IMR-90 (cell line): ENCODE data around the gene RGS12. TPM values are rescaled to one million over a fixed set of nuclear protein-coding genes. Genes with fewer than 3 reads are reported as not detected.

Experiments
- ATAC-seq: fragments of 200-7000 bp; cut with Tn5 transposase; 2 replicates; pipeline ENCODE4 v1.9.1; 2020; ENCODE audit warnings: low read depth, mild to moderate bottlenecking, moderate library complexity
- BruUV-seq: library from RNA; stranded (reverse); fragments of 400-500 nt; replicated peaks from 2 replicates; lab custom pipeline; 2021; lab: Mats Ljungman, UMichigan
- CTCF ChIA-PET: fragments of 300-600 bp; formaldehyde crosslinking; extraction: SDS; loops from one replicate; lab custom pipeline; 2021; ENCODE audit warnings: antibody characterized with exemption; lab: Yijun Ruan, JAX
- POLR2A ChIA-PET: fragments of 300-600 bp; sonication (Branson Sonifier 250); formaldehyde crosslinking; loops from one replicate; lab custom pipeline; 2022; ENCODE audit warnings: antibody characterized with exemption; ENCODE audit not compliant: unreplicated experiment; lab: Charles Lee
- DNase-seq: peaks from one replicate; pipeline ENCODE4 v3.0.0; 2013
- H2AFZ ChIP-seq: replicated peaks from 2 replicates; pipeline ENCODE3; 2013; ENCODE audit warnings: low read length, mild to moderate bottlenecking; ENCODE audit not compliant: poor library complexity
- H2AK5ac ChIP-seq: 2 replicates; pipeline ENCODE4 v1.6.1; 2013; ENCODE audit warnings: low read depth, low read length, inconsistent platforms
- H2AK9ac ChIP-seq: replicated peaks from 2 replicates; pipeline ENCODE3; 2013; ENCODE audit warnings: mild to moderate bottlenecking, low read depth, low read length, moderate library complexity; ENCODE audit not compliant: poor library complexity
- H2BK120ac ChIP-seq: 2 replicates; pipeline ENCODE4 v1.6.1; 2013; ENCODE audit warnings: low read depth, low read length, inconsistent platforms
- H2BK15ac ChIP-seq: 3 replicates; pipeline ENCODE4 v1.6.1; 2013; ENCODE audit warnings: low read depth, low read length, inconsistent platforms
- H2BK20ac ChIP-seq: 2 replicates; pipeline ENCODE4 v1.6.1; 2013; ENCODE audit warnings: low read depth, mild to moderate bottlenecking, inconsistent platforms, low read length, moderate library complexity
- H2BK5ac ChIP-seq: 2 replicates; pipeline ENCODE4 v1.6.1; 2013; ENCODE audit warnings: mild to moderate bottlenecking, low read depth, low read length, inconsistent platforms; ENCODE audit not compliant: poor library complexity, severe bottlenecking
- H3K14ac ChIP-seq: replicated peaks from 2 replicates; pipeline ENCODE4 v1.6.1; 2013; ENCODE audit warnings: low read depth, low read length, inconsistent platforms
- H3K18ac ChIP-seq: 2 replicates; pipeline ENCODE4 v1.6.1; 2013; ENCODE audit warnings: low read depth, low read length, control low read depth
- H3K23ac ChIP-seq: 2 replicates; pipeline ENCODE4 v1.6.1; 2013; ENCODE audit warnings: low read depth, low read length, inconsistent platforms
- H3K27ac ChIP-seq: 2 replicates; pipeline ENCODE4 v1.5.1; 2013; ENCODE audit warnings: mild to moderate bottlenecking, control low read depth, low read length; ENCODE audit not compliant: insufficient read depth
- H3K27me3 ChIP-seq: 2 replicates; pipeline ENCODE4 v1.6.1; 2013; ENCODE audit warnings: low read length; ENCODE audit not compliant: control insufficient read depth, insufficient read depth
- H3K36me3 ChIP-seq: 2 replicates; pipeline ENCODE4 v1.6.1; 2013; ENCODE audit warnings: low read length, mixed read lengths; ENCODE audit not compliant: control insufficient read depth, insufficient read depth
- H3K4ac ChIP-seq: 2 replicates; pipeline ENCODE4 v1.6.1; 2013; ENCODE audit warnings: low read depth, low read length, inconsistent platforms
- H3K4me1 ChIP-seq: 2 replicates; pipeline ENCODE4 v1.6.1; 2013; ENCODE audit warnings: low read length, mixed read lengths; ENCODE audit not compliant: control insufficient read depth, insufficient read depth
- H3K4me2 ChIP-seq: 2 replicates; pipeline ENCODE4 v1.6.1; 2013; ENCODE audit warnings: low read depth, mild to moderate bottlenecking, control low read depth, low read length, moderate library complexity
- H3K4me3 ChIP-seq: 2 replicates; pipeline ENCODE4 v1.5.1; 2013; ENCODE audit warnings: low read depth, mild to moderate bottlenecking, control low read depth, low read length, moderate library complexity; ENCODE audit not compliant: insufficient read depth
- H3K56ac ChIP-seq: 2 replicates; pipeline ENCODE4 v1.6.1; 2013; ENCODE audit warnings: low read length, inconsistent platforms; ENCODE audit not compliant: insufficient read depth; ENCODE audit errors: extremely low read depth
- H3K79me1 ChIP-seq, 2 experiments: 2 replicates each; pipeline ENCODE4 v1.6.1; 2013; ENCODE audit warnings: low read length in 2 of 2, inconsistent platforms in 1 of 2, low read depth in 1 of 2
- H3K9ac ChIP-seq: 2 replicates; pipeline ENCODE4 v1.6.1; 2013; ENCODE audit warnings: low read depth, low read length, control low read depth
- H3K9me1 ChIP-seq: 2 replicates; pipeline ENCODE4 v1.6.1; 2013; ENCODE audit warnings: low read length, inconsistent platforms; ENCODE audit not compliant: insufficient read depth
- H3K9me3 ChIP-seq: 2 replicates; pipeline ENCODE4 v1.6.1; 2013; ENCODE audit warnings: low read length; ENCODE audit not compliant: control insufficient read depth, insufficient read depth
- H4K20me1 ChIP-seq: 2 replicates; pipeline ENCODE4 v1.6.1; 2013; ENCODE audit warnings: low read length, inconsistent platforms; ENCODE audit not compliant: insufficient read depth
- H4K5ac ChIP-seq: 2 replicates; pipeline ENCODE4 v1.6.1; 2013; ENCODE audit warnings: mild to moderate bottlenecking, low read depth, low read length, control low read depth
- H4K8ac ChIP-seq, 2 experiments: 2 replicates each; pipeline ENCODE4 v1.6.1; 2013; ENCODE audit warnings: low read depth in 2 of 2, low read length in 2 of 2, control low read depth in 1 of 2, inconsistent platforms in 1 of 2
- H4K91ac ChIP-seq: 2 replicates; pipeline ENCODE4 v1.6.1; 2013; ENCODE audit warnings: low read depth, low read length, inconsistent platforms; ENCODE audit not compliant: insufficient read depth
- BHLHE40 ChIP-seq: fragments of 150-350 bp; IDR thresholded peaks from 2 replicates; pipeline ENCODE4 v1.6.1; 2016; ENCODE audit warnings: mild to moderate bottlenecking, low read depth, low read length
- CEBPB ChIP-seq: IDR thresholded peaks from 2 replicates; pipeline ENCODE4 v1.6.1; 2012; ENCODE audit warnings: low read depth, low read length, improper control_type of control experiment
- CHD1 ChIP-seq: IDR thresholded peaks from 2 replicates; pipeline ENCODE4 v1.6.1; 2012; ENCODE audit warnings: low read depth, low read length, improper control_type of control experiment
- CTCF ChIP-seq: conservative IDR thresholded peaks from 2 replicates; pipeline ENCODE4 v1.5.1; 2012; ENCODE audit warnings: mild to moderate bottlenecking, low read depth, low read length, improper control_type of control experiment
- ELK1 ChIP-seq: fragments of 150-350 bp; IDR thresholded peaks from 2 replicates; pipeline ENCODE4 v1.6.1; 2016; ENCODE audit warnings: low read depth, mild to moderate bottlenecking, low read length, moderate library complexity, borderline replicate concordance
- FOS ChIP-seq: fragments of 150-350 bp; IDR thresholded peaks from 2 replicates; pipeline ENCODE4 v1.6.1; 2016; ENCODE audit warnings: low read depth, low read length
- MAFK ChIP-seq: IDR thresholded peaks from 2 replicates; pipeline ENCODE4 v1.6.1; 2012; ENCODE audit warnings: low read depth, low read length, improper control_type of control experiment
- MAZ ChIP-seq: IDR thresholded peaks from 2 replicates; pipeline ENCODE4 v1.6.1; 2012; ENCODE audit warnings: low read depth, mild to moderate bottlenecking, low read length, improper control_type of control experiment, moderate library complexity, borderline replicate concordance
- MXI1 ChIP-seq: IDR thresholded peaks from 2 replicates; pipeline ENCODE4 v1.6.1; 2012; ENCODE audit warnings: low read depth, mild to moderate bottlenecking, low read length, moderate library complexity, borderline replicate concordance
- NFE2L2 ChIP-seq: fragments of 150-350 bp; IDR thresholded peaks from 2 replicates; pipeline ENCODE4 v1.6.1; 2016; ENCODE audit warnings: low read depth, mild to moderate bottlenecking, low read length
- POLR2A ChIP-seq: IDR thresholded peaks from 2 replicates; pipeline ENCODE4 v1.6.1; 2012; ENCODE audit warnings: mild to moderate bottlenecking, low read depth, low read length
- RAD21 ChIP-seq: IDR thresholded peaks from 2 replicates; pipeline ENCODE4 v1.6.1; 2012; ENCODE audit warnings: low read length, improper control_type of control experiment
- RCOR1 ChIP-seq: IDR thresholded peaks from 2 replicates; pipeline ENCODE4 v1.6.1; 2012; ENCODE audit warnings: mild to moderate bottlenecking, low read length, improper control_type of control experiment; ENCODE audit not compliant: insufficient replicate concordance
- RFX5 ChIP-seq: IDR thresholded peaks from 2 replicates; pipeline ENCODE4 v1.8.0; 2012; ENCODE audit warnings: low read depth, mild to moderate bottlenecking, low read length, moderate library complexity
- SMC3 ChIP-seq: fragments of 150-350 bp; IDR thresholded peaks from 2 replicates; pipeline ENCODE4 v1.6.1; 2016; ENCODE audit warnings: low read depth, mild to moderate bottlenecking, antibody characterized with exemption, low read length, moderate library complexity
- USF2 ChIP-seq: fragments of 150-350 bp; IDR thresholded peaks from 2 replicates; pipeline ENCODE4 v1.6.1; 2017; ENCODE audit warnings: mild to moderate bottlenecking, antibody characterized with exemption, low read length, low read depth
- WGBS, 2 experiments: methylation state at CpG; one replicate each; pipeline versions ENCODE4 v1.1.5 to v1.1.7; 2013; ENCODE audit warnings: missing lambda C conversion rate in 2 of 2; ENCODE audit not compliant: insufficient read length in 1 of 2; ENCODE audit errors: extremely low coverage in 2 of 2; 5-methylcytosine and 5-hydroxymethylcytosine counted together
- dilution Hi-C: fragments of 300-500 bp; cut with HindIII; formaldehyde crosslinking; loops from one replicate; pipeline ENCODE4 v1.14.3; 2018; ENCODE audit warnings: low sequenced_read_pairs; ENCODE audit not compliant: unreplicated experiment
- in situ Hi-C: fragments of 300-500 bp; cut with MboI; formaldehyde crosslinking; loops from 3 replicates; pipeline ENCODE4 v1.14.3; 2019; ENCODE audit warnings: low sequenced_read_pairs, inconsistent platforms, mixed read lengths
- intact Hi-C: fragments of 100-400 bp; cut with micrococcal nuclease; formaldehyde crosslinking; loops from 2 replicates; pipeline ENCODE4 v1.10.0; 2022
- polyA plus RNA-seq, 3 experiments: library from polyadenylated mRNA; depleted of rRNA; stranded (reverse); fragments of >200 nt; gene quantifications; 2 replicates each; pipeline ENCODE4 v1.2.3, GENCODE V29; 2012; ENCODE audit warnings: low replicate concordance in 1 of 3
- total RNA-seq: library from RNA; depleted of rRNA; stranded (reverse); fragments of >200 nt; gene quantifications from 2 replicates; pipeline ENCODE4 v1.2.3, GENCODE V29; 2012

Gene RGS12
- total and polyA plus RNA-seq, 2 of the 4 experiments (the other 2 are of a cell fraction), result 11.8 to 12.0 TPM

- no peak overlapping the region for H3K18ac ChIP-seq
- dilution Hi-C loops, result no loop called here
- no peak overlapping the region for H3K4ac ChIP-seq
- 100% methylated on average over 1 of the region's 11 CpGs; no CpG with 5 or more reads in 1 of the 2 experiments for WGBS, 2 experiments
- no peak for ATAC-seq
- H2AFZ ChIP-seq, result no peak overlapping the region
- peaks cover 15 to 26% of the 10 kb centered on the region in 2 experiments for H3K79me1 ChIP-seq
- H2AK5ac ChIP-seq, result no peak overlapping the region
- in situ Hi-C loops, result no loop called here
- no peaks in the 10 kb centered on the region for H3K36me3 ChIP-seq
- no peak overlapping the region for H4K8ac ChIP-seq
- H3K27ac ChIP-seq, result no peak overlapping the region
- peaks cover 7% of the 10 kb centered on the region; the same call in 1 of the 2 replicates for H3K9me1 ChIP-seq
- no peak overlapping the region for H3K14ac ChIP-seq
- H3K27me3 ChIP-seq, result peaks cover 9% of the 10 kb centered on the region; the same call in 1 of the 2 replicates
- CTCF ChIA-PET, result no interaction called here
- no peak overlapping the region for H3K4me2 ChIP-seq
- no peak overlapping the region for H2BK20ac ChIP-seq
- H4K20me1 ChIP-seq, result 0 out of 2 replicates have a peak, but pooled peaks cover 10% of the 10 kb centered on the region
- H3K9me3 ChIP-seq, result no peaks in the 10 kb centered on the region
- POLR2A ChIA-PET, result no interaction called here
- H2AK9ac ChIP-seq, result peak overlapping the region; percentile 23
- BruUV-seq, result no TSS peak
- DNase-seq, result no peak
- intact Hi-C loops, result loop anchor here (5.0 kb wide), 1 partner anchor 147 kb away; no protein-coding TSS in a partner anchor
- H3K4me1 ChIP-seq, result peaks cover 19% of the 10 kb centered on the region
- H3K56ac ChIP-seq, result no peak overlapping the region
- H3K23ac ChIP-seq, result no peak overlapping the region
- no peak for TF ChIP-seq RAD21
- no peak for TF ChIP-seq MXI1
- no peak for TF ChIP-seq MAFK
- TF ChIP-seq SMC3, result no peak
- TF ChIP-seq USF2, result no peak
- TF ChIP-seq RCOR1, result no peak
- TF ChIP-seq CHD1, result no peak
- no peak for TF ChIP-seq CEBPB
- no peak for TF ChIP-seq MAZ
- no peak for TF ChIP-seq ELK1
- TF ChIP-seq POLR2A, result no peak
- TF ChIP-seq CTCF, result no peak
- TF ChIP-seq BHLHE40, result no peak
- TF ChIP-seq FOS, result no peak
- no peak for TF ChIP-seq RFX5
- no peak for TF ChIP-seq NFE2L2
- H2BK120ac ChIP-seq, result no peak overlapping the region
- no peak overlapping the region for H3K4me3 ChIP-seq
- no peak overlapping the region for H2BK15ac ChIP-seq
- no peak overlapping the region for H4K91ac ChIP-seq
- no peak overlapping the region for H3K9ac ChIP-seq
- H4K5ac ChIP-seq, result no peak overlapping the region
- no peak overlapping the region for H2BK5ac ChIP-seq
Measured at GRCh38 chr4:3290476-3290875, 2.3 kb upstream of the RGS12 start.
